ENCODE data around the gene CDCA7L. TPM values are rescaled to one million over a fixed set of nuclear protein-coding genes. Genes with fewer than 3 reads are reported as not detected.

The CDCA7L gene
- total and polyA plus RNA-seq, 3 donors from 2014 or later: 39.9 to 47.1 (median 46.1) TPM

- H3K27me3 ChIP-seq: no peaks in the 10 kb centered on the region
- no peak for DNase-seq
- H3K4me1 ChIP-seq: no peaks in the 10 kb centered on the region
- intact Hi-C loops (cut with DNase I; ENCODE audit: low total_unique reads): no loop called here
- 67 to 70% methylated on average over 8 of the region's 8 CpGs for WGBS, 2 donors
- no peak overlapping the region for H3K4me3 ChIP-seq
- H3K9me3 ChIP-seq: no peaks in the 10 kb centered on the region
- no peaks in the 10 kb centered on the region for H3K36me3 ChIP-seq (ENCODE audit: low read depth, missing control alignments)
- H3K27ac ChIP-seq: no peak overlapping the region
- no peak for TF ChIP-seq POLR2A (IDR thresholded peaks at IDR 0.05)
Measured at GRCh38 chr7:21967598-21968003, 21.9 kb upstream of the CDCA7L start.

GRCh38 chr7:21966271-21966670 is 20.6 kb upstream of the CDCA7L start:
- Histone ChIP-seq H3K4me3 (no peak overlapping the region), H3K9me3 (no peaks in the 10 kb centered on the region), H3K4me1 (no peaks in the 10 kb centered on the region), H3K27ac (no peak overlapping the region), H3K36me3 (ENCODE audit: low read depth, missing control alignments) (no peaks in the 10 kb centered on the region), H3K27me3 (no peaks in the 10 kb centered on the region)
- TF ChIP-seq CTCF (IDR thresholded peaks at IDR 0.05) (no peak), POLR2A (IDR thresholded peaks at IDR 0.05) (no peak)
- no peak for DNase-seq
- 77% methylated on average over 1 of the region's 1 CpG for WGBS, 2 donors
- intact Hi-C loops (cut with DNase I; ENCODE audit: low total_unique reads): no loop called here

- intact Hi-C loops (cut with DNase I; ENCODE audit: low total_unique reads): no loop called here
- TF ChIP-seq CTCF (IDR thresholded peaks at IDR 0.05): no peak
- TF ChIP-seq POLR2A (IDR thresholded peaks at IDR 0.05): no peak
- no peaks in the 10 kb centered on the region for H3K36me3 ChIP-seq (ENCODE audit: low read depth, missing control alignments)
- no peaks in the 10 kb centered on the region for H3K27me3 ChIP-seq
- no peaks in the 10 kb centered on the region for H3K9me3 ChIP-seq
- no peak overlapping the region for H3K4me3 ChIP-seq
- H3K27ac ChIP-seq: no peak overlapping the region
- DNase-seq: no peak
- no peaks in the 10 kb centered on the region for H3K4me1 ChIP-seq
- WGBS, 2 donors: 67 to 78% methylated on average over 1 of the region's 1 CpG
Measured at GRCh38 chr7:21965291-21965690, 19.6 kb upstream of the CDCA7L start.

- Histone ChIP-seq H3K27ac (no peak overlapping the region), H3K36me3 (ENCODE audit: low read depth, missing control alignments) (no peaks in the 10 kb centered on the region), H3K27me3 (no peaks in the 10 kb centered on the region), H3K9me3 (no peaks in the 10 kb centered on the region), H3K4me1 (no peaks in the 10 kb centered on the region), H3K4me3 (no peak overlapping the region)
- intact Hi-C loops (cut with DNase I; ENCODE audit: low total_unique reads): no loop called here
- no peak for DNase-seq
- 93 to 94% methylated on average over 9 of the region's 9 CpGs for WGBS, 2 donors
- no peak for TF ChIP-seq CTCF (IDR thresholded peaks at IDR 0.05)
- no peak for TF ChIP-seq POLR2A (IDR thresholded peaks at IDR 0.05)
Measured at GRCh38 chr7:21962677-21963076, 17.0 kb upstream of the CDCA7L start.

- TF ChIP-seq CTCF (IDR thresholded peaks at IDR 0.05) (no peak), POLR2A (IDR thresholded peaks at IDR 0.05) (no peak)
- WGBS, 2 donors: 91 to 95% methylated on average over 3 of the region's 3 CpGs
- no peaks in the 10 kb centered on the region for H3K27me3 ChIP-seq
- H3K9me3 ChIP-seq: no peaks in the 10 kb centered on the region
- H3K4me1 ChIP-seq: no peaks in the 10 kb centered on the region
- H3K4me3 ChIP-seq: no peak overlapping the region
- H3K36me3 ChIP-seq (ENCODE audit: low read depth, missing control alignments): no peaks in the 10 kb centered on the region
- no peak for DNase-seq
- intact Hi-C loops (cut with DNase I; ENCODE audit: low total_unique reads): no loop called here
- H3K27ac ChIP-seq: no peak overlapping the region
Measured at GRCh38 chr7:21960922-21961321, 15.2 kb upstream of the CDCA7L start.

Measured in testis (tissue), 3 donors.